HG02678 (cell line): ENCODE measurements around the gene CCDC192.

Experiments
- ATAC-seq: cut with Tn5 transposase; IDR thresholded peaks from one replicate; pipeline ENCODE4 v1.9.1; 2021; ENCODE audit warnings: mild to moderate bottlenecking, moderate library complexity; ENCODE audit not compliant: unreplicated experiment

The CCDC192 gene

DNA sequence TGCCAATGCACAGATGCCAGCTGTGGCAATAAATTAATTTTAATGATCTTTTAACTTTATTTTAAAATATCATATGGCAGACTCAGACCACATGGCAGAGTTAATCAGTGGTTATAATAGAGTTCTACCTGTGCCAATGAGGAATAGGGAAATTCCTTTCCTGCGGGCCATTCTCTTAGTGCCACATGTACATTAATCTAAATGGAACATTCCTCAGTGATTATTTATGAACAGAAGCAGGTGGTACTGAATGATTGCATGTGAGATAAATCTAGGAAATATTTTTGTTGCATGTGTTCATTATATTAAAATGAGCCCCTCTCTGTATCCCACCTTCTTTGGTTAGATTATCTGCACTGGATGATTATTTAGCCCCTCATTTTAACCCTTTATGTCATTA lies 102.3 kb downstream of the CCDC192 start:
- ATAC-seq = no peak

DNA sequence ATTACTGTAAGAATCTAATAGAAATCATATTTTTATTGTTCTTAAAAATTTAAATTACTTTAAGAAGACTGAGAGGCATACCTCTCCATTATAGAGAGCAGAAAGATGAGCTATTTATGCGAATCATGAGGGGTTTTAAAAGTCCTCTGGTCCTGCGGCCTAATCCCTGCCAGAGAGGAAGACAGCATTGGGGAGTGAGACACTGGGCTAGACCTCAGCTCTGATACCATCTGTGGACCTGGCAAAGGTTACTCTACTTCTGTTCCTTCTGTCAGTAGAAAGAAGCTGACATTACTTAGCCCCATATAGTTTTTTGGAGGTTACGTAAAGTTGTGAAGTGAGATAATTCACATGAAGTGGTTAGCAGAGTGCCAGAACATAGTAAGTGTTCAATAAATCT lies 103.6 kb downstream of the CCDC192 start:
- no peak for ATAC-seq

DNA sequence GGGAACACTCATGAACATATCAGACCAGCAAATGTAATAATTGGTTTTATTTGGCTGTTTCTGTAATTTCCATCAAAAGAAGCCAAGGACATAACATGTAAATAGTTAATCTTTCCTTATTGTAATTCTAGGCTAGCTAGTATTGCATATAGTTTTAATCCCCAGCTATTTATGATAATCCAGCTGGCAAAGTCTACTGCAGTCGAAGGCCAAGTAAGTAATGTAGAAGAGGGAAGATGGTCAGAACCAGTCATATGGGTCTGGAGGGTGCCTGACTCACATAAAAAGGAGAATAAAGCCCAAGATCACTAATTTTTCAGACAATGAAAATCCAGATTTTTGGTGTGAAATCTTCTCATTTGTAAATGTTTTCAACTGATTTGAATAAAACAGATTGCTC lies 106.3 kb downstream of the CCDC192 start:
- no peak for ATAC-seq

GRCh38 chr5:127810017-127810416 lies 106.8 kb downstream of the CCDC192 start:
- ATAC-seq = no peak

GRCh38 chr5:127810707-127811490 lies 107.7 kb downstream of the CCDC192 start:
- no peak for ATAC-seq

DNA sequence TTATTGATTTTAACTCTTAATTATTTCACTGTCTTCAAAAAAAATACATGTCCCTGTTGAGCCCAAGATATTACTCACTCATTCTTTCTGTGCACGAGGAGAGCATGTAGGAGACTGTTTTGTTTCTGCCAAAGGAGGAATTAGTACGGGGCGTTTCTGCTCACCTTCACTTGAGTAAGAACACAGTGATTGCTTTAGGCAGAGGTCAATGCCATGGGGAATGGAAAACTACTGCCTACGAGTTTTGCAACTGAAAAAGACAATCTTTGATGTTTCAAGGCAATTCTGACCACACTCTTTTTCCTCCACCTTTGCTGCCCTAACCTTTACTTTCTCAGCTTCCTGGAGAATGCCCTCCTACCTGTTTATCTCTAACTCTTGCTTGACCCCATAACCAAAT lies 109.4 kb downstream of the CCDC192 start:
- no peak for ATAC-seq

DNA sequence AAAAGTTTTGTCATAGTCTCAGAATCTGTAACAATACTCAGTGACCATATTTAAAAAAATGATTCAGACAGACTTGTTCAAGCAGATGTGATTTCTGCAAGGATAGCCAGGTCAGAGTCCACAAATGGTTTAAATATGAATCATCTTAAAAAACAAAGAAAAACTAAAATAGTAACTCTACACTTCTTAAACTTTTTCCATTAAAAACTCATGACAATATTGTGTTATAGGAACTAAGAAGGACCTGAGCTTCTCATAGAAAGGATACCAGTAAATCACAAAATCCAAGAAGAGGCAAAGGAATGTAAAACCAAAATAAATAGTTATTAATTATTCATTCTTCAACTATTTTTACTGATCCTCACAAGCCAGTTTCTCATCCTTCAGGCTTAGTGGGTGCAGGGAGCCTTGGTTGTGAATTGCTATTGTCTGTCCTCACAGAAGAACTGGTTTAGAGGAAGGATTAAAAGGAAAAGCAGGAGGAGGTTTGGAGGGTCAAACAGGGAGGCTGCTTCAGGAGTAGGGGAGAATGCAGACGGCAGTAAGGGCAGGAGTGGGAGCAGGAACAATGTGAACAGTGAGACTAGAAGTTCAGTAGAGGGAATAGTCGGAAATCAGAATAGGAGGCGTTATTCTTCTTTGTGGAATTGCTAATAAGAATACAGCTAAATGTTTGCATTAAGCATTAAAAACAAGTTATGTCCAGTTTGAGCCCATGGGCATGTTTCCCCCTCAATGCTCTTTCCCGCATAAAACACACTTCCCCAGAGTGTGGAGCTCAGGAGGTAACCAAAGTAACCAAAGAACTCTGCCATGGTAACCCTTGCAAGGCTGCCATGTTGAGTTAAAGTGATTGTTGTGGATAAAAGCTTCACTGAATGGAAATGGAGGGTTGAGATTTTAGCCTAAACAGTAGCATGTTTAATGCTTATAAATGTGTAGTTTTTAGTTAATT lies 110.7 kb downstream of the CCDC192 start:
- ATAC-seq = no peak

- no peak for ATAC-seq
These were observed 111.4 kb downstream of the CCDC192 start for GRCh38 chr5:127814588-127814973.

GRCh38 chr5:127820910-127821553 lies 117.8 kb downstream of the CCDC192 start:
- ATAC-seq = peak; percentile 89

DNA sequence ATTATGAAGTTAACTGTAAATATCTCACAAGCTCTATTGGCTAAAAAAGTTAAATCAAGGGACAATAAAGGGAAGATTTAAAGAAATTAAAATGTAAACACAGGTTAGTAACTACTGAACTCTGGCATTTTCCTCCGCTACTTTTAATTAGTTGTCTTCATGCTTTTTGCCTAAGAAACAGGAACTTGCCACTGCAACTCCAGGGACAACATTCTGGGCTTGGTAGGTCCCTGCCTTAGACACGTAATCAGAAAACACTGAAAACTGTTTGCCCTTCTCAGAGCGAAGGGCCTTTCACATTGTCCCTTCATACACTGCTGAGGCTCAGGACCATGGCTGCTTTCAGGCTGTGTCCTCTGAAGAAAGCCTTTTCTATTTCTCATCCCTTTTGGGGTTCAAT lies 118.7 kb downstream of the CCDC192 start:
- no peak for ATAC-seq

- ATAC-seq = no peak
These were observed 120.9 kb downstream of the CCDC192 start for GRCh38 chr5:127824126-127824525.

DNA sequence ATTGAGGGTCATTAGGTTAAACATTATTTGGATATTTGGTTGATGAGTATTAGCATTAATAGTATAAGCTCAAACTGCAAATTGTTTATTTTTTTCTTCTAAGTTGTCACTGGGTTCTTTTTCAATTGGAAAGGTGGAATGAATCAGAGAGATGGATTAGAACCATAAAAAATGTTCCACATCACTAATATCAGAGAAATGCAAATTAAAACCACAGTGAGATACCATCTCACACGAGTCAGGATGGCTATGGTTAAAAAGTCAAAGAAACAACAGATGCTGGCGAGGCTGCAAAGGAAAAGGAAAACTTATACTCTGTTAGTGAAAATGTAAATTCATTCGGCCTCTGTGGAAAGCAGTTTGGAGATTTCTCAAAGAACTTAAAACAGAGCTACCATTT lies 122.8 kb downstream of the CCDC192 start:
- peak; percentile 54 for ATAC-seq

DNA sequence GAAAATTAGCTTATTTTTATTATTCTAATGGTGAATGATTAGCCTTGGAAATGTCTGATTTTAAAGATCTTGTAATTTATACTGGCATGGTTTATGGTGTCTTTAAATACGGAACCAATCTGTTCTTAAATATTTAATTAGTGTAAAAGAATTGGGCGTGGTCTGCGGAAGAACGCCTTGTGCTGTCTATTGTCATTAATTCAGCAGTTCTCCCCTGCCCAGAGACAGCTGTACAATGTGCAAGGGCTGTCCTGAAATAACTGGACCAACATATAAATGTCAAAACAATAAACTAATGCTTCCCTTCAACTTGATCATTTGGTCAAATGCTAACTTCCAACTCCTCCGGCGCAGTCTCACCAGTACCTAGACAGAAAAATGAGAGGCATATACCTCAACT lies 124.3 kb downstream of the CCDC192 start:
- ATAC-seq = no peak

DNA sequence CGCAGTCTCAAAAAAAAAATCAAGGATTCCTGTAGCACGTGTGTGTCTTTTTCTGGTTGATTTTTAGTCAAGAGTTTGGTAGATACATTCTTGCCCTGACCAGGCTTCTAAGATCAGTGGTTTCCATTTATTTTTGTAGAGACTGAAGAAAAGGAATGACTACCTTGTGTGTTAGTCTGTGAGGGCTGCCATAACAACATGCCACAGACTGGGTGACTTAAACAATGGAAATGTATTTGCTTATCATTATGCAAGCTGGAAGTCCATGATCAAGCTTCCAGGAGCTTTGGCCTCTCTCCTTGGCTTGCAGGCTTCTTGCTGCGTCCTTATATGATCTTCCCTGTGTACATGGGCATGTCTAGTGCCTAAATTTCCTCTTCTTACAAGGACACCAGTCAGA lies 127.0 kb downstream of the CCDC192 start:
- ATAC-seq = no peak

GRCh38 chr5:127830829-127831598 lies 127.8 kb downstream of the CCDC192 start:
- no peak for ATAC-seq

DNA sequence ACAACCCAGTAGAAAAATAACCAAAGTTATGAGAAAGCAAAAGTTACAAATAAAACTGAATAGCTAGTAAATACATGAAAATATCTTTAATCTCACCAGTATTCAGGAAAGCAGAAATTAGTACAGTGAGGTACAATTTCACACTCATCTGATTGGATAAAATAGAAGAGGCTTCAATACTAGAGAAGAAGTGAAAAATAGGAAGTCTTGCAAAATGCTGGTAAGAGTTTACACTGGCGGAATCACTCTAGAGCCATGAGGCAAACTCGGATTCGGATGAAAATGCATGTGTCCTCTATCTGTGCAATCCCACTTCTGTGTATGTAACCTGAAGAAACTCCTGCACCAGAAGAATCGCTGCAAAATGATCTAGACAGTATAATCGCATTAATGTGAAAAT lies 128.9 kb downstream of the CCDC192 start:
- ATAC-seq = no peak

GRCh38 chr5:127834094-127834531 lies 130.9 kb downstream of the CCDC192 start:
- peak; percentile 65 for ATAC-seq

- no peak for ATAC-seq
These were observed 131.4 kb downstream of the CCDC192 start for GRCh38 chr5:127834554-127834953.

- no peak for ATAC-seq
These were observed 135.5 kb downstream of the CCDC192 start for GRCh38 chr5:127838661-127839060.

- no peak for ATAC-seq
These were observed 135.9 kb downstream of the CCDC192 start for GRCh38 chr5:127839072-127839471.
